ENCODE data around the gene LEKR1.

GRCh38 chr3:157086775-157087174 lies 260.6 kb downstream of the LEKR1 start:
- TF ChIP-seq POLR2A (IDR thresholded peaks at IDR 0.05; ENCODE audit: low read length) = no peak
- no peak for TF ChIP-seq GATA1 (IDR thresholded peaks at IDR 0.05; ENCODE audit: low read depth, low read length)

Data from erythroblast (primary cell).